ENCODE results near the gene NOP9.

- TF ChIP-seq, protein P1, sequence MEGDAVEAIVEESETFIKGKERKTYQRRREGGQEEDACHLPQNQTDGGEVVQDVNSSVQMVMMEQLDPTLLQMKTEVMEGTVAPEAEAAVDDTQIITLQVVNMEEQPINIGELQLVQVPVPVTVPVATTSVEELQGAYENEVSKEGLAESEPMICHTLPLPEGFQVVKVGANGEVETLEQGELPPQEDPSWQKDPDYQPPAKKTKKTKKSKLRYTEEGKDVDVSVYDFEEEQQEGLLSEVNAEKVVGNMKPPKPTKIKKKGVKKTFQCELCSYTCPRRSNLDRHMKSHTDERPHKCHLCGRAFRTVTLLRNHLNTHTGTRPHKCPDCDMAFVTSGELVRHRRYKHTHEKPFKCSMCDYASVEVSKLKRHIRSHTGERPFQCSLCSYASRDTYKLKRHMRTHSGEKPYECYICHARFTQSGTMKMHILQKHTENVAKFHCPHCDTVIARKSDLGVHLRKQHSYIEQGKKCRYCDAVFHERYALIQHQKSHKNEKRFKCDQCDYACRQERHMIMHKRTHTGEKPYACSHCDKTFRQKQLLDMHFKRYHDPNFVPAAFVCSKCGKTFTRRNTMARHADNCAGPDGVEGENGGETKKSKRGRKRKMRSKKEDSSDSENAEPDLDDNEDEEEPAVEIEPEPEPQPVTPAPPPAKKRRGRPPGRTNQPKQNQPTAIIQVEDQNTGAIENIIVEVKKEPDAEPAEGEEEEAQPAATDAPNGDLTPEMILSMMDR (IDR thresholded peaks at IDR 0.05; ENCODE audit: borderline replicate concordance, extremely low read depth, low read length, poor library complexity, severe bottlenecking), result no peak
- no peak for TF ChIP-seq EZH2 (IDR thresholded peaks at IDR 0.05; ENCODE audit: borderline replicate concordance, low read depth, low read length, severe bottlenecking)
Observed at GRCh38 chr14:24284501-24285035, 15.1 kb upstream of the NOP9 start.
